Fibroblast of mammary gland (primary cell): ENCODE results near the gene MKNK1.

ENCODE experiments used
- DNase-seq: peaks from one replicate; pipeline ENCODE4 v3.0.0-alpha.2; 2010; ENCODE audit warnings: low read depth
- H3K4me3 ChIP-seq: 2 replicates; pipeline ENCODE4 v1.5.1; 2011; ENCODE audit warnings: low read depth, mild to moderate bottlenecking, low read length, moderate library complexity; ENCODE audit not compliant: control insufficient read depth
- TF ChIP-seq, protein P1 (sequence below): conservative IDR thresholded peaks from 2 replicates; pipeline ENCODE4 v1.5.1; 2011; ENCODE audit warnings: low read depth, low read length, inconsistent platforms; ENCODE audit not compliant: control insufficient read depth, insufficient read depth

MKNK1 gene

GRCh38 chr1:46596036-46596435, 8.0 kb downstream of the MKNK1 start:
- no peak overlapping the region for H3K4me3 ChIP-seq

GRCh38 chr1:46595127-46595526, 8.9 kb downstream of the MKNK1 start:
- H3K4me3 ChIP-seq = no peak overlapping the region
- TF ChIP-seq, protein P1, sequence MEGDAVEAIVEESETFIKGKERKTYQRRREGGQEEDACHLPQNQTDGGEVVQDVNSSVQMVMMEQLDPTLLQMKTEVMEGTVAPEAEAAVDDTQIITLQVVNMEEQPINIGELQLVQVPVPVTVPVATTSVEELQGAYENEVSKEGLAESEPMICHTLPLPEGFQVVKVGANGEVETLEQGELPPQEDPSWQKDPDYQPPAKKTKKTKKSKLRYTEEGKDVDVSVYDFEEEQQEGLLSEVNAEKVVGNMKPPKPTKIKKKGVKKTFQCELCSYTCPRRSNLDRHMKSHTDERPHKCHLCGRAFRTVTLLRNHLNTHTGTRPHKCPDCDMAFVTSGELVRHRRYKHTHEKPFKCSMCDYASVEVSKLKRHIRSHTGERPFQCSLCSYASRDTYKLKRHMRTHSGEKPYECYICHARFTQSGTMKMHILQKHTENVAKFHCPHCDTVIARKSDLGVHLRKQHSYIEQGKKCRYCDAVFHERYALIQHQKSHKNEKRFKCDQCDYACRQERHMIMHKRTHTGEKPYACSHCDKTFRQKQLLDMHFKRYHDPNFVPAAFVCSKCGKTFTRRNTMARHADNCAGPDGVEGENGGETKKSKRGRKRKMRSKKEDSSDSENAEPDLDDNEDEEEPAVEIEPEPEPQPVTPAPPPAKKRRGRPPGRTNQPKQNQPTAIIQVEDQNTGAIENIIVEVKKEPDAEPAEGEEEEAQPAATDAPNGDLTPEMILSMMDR = no peak
- peak; percentile 30 for DNase-seq

More at GRCh38 chr1:46596036-46596435, 8.0 kb downstream of the MKNK1 start:
- TF ChIP-seq, protein P1 = no peak
- no peak for DNase-seq

- TF ChIP-seq, protein P1 = no peak
- no peak overlapping the region for H3K4me3 ChIP-seq
- no peak for DNase-seq
Observed at GRCh38 chr1:46594063-46594462, 10.0 kb downstream of the MKNK1 start.

DNA sequence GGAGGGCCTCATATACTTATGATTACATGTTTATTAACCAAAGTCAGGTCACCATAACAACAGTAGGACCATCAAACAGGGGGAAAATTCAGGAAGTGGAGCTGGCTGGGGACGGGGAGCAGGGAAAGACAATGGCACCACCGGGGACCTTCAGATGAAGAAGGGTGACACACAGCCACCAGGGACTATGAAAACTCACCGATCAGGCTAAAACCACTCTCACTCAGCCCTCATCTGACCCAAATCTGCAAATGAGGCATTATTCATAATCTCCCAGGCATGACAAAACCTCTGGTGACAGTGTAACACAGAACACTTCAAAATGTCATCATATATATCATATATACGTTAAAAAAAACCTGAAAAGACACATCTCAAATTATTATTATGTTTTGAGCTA, 11.2 kb downstream of the MKNK1 start:
- DNase-seq = no peak
- TF ChIP-seq, protein P1 = no peak
- no peak overlapping the region for H3K4me3 ChIP-seq

GRCh38 chr1:46589529-46589928, 14.5 kb downstream of the MKNK1 start:
- no peak for DNase-seq
- TF ChIP-seq, protein P1 = no peak
- H3K4me3 ChIP-seq = no peak overlapping the region

DNA sequence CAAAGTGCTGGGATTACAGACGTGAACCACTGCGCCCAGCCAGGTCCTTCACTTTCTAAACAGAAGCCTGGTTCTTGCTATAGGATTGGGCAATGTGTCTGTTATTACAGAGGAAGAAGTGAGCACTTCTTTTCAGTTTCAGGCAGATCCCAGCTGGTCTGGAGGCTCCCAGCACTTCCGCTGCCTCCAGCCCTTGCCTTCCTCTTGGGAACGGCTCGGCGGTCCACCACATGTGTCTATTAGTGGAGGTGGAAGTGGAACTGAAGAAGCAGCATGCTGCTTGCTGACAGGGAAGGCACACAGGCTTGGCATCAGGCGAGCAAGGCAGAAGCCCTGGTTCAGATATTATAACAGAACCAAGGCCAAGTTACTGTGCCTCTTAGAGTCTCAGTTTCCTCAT, 17.0 kb downstream of the MKNK1 start:
- no peak for DNase-seq
- H3K4me3 ChIP-seq = no peak overlapping the region
- TF ChIP-seq, protein P1 = no peak

GRCh38 chr1:46585312-46585938, 18.6 kb downstream of the MKNK1 start:
- no peak for DNase-seq
- TF ChIP-seq, protein P1 = no peak
- H3K4me3 ChIP-seq = no peak overlapping the region
